CD4-positive, alpha-beta T cell (primary cell): Measurements from ENCODE around the gene NUDT9. TPM values are rescaled to one million over a fixed set of nuclear protein-coding genes. Genes with fewer than 3 reads are reported as not detected.

Experiments used
- ATAC-seq: fragments of 200-7000 bp; cut with Tn5 transposase; one replicate; pipeline ENCODE4 v1.10.0; 2022; ENCODE audit warnings: mild to moderate bottlenecking; ENCODE audit not compliant: poor library complexity
- CTCF ChIA-PET: fragments of 350-600 bp; sonication (Branson Sonifier 250); formaldehyde crosslinking; loops from one replicate; lab custom pipeline; 2021; ENCODE audit warnings: antibody characterized with exemption, inconsistent platforms; lab: Charles Lee
- POLR2A ChIA-PET: fragments of 350-600 bp; sonication (Branson Sonifier 250); formaldehyde crosslinking; loops from one replicate; lab custom pipeline; 2021; ENCODE audit warnings: antibody characterized with exemption, inconsistent platforms; lab: Charles Lee
- DNase-seq, 14 experiments: peaks; one replicate each; pipeline ENCODE4 v3.0.0-alpha.2; 2013 to 2020; ENCODE audit warnings: mixed read lengths in 2 of 14
- H3K27ac ChIP-seq, 2 donors: one replicate each; pipeline versions ENCODE4 v1.5.1 to v1.7.0; 2013; ENCODE audit warnings: low read length in 2 of 2, low read depth in 1 of 2, mild to moderate bottlenecking in 1 of 2
- H3K27me3 ChIP-seq, 2 experiments: 1 replicate in 1 of 2; 2 replicates in 1 of 2; pipeline versions ENCODE4 v1.6.1 to v1.7.0; 2013; ENCODE audit warnings: low read length in 2 of 2, control low read depth in 1 of 2, mild to moderate bottlenecking in 1 of 2, moderate library complexity in 1 of 2; ENCODE audit not compliant: insufficient read depth in 2 of 2, control insufficient read depth in 1 of 2
- H3K36me3 ChIP-seq: one replicate; pipeline ENCODE4 v1.6.1; 2013; ENCODE audit warnings: low read length, control low read depth; ENCODE audit not compliant: insufficient read depth
- H3K4me1 ChIP-seq: one replicate; pipeline ENCODE4 v1.6.1; 2013; ENCODE audit warnings: low read length, control low read depth; ENCODE audit not compliant: insufficient read depth
- H3K4me3 ChIP-seq: one replicate; pipeline ENCODE4 v1.5.1; 2013; ENCODE audit warnings: mild to moderate bottlenecking, low read length, moderate library complexity
- H3K9me3 ChIP-seq, 2 experiments: 1 replicate in 1 of 2; 2 replicates in 1 of 2; pipeline versions ENCODE4 v1.6.1 to v1.7.0; 2013; ENCODE audit warnings: low read length in 2 of 2, mild to moderate bottlenecking in 2 of 2, control low read depth in 1 of 2, moderate library complexity in 1 of 2; ENCODE audit not compliant: control insufficient read depth in 1 of 2, insufficient read depth in 1 of 2
- H3K27ac Mint-ChIP-seq: one replicate; pipeline ENCODE4 v1.8.0; 2020; ENCODE audit warnings: mixed read lengths
- H3K27me3 Mint-ChIP-seq: one replicate; pipeline ENCODE4 v1.8.0; 2021; ENCODE audit warnings: mixed read lengths
- H3K36me3 Mint-ChIP-seq: one replicate; pipeline ENCODE4 v1.8.0; 2021; ENCODE audit warnings: low read depth, mixed read lengths
- H3K4me1 Mint-ChIP-seq: one replicate; pipeline ENCODE4 v1.8.0; 2021; ENCODE audit warnings: low read depth, mixed read lengths
- H3K4me3 Mint-ChIP-seq: one replicate; pipeline ENCODE4 v1.8.0; 2020; ENCODE audit warnings: mild to moderate bottlenecking, mixed read lengths
- H3K9me3 Mint-ChIP-seq: one replicate; pipeline ENCODE4 v1.8.0; 2020; ENCODE audit warnings: mixed read lengths
- intact Hi-C, 2 experiments: fragments of 100-400 bp; cut with DNase I in 1 of 2; cut with micrococcal nuclease in 1 of 2; formaldehyde crosslinking; loops; one replicate each; pipeline versions ENCODE4 v1.15.1 to v1.9.0; 2023 to 2025; cut with DNase I, micrococcal nuclease
- polyA plus RNA-seq, 2 donors: library from polyadenylated mRNA; unstranded; fragments of 120-200 nt; gene quantifications; one replicate each; pipeline ENCODE4 v1.2.1, GENCODE V29; 2013
- total RNA-seq, 174 experiments: library from RNA in 2 of 174; stranded (reverse) in 2 of 174; gene quantifications; one replicate each; pipeline ENCODE4 v1.2.3 and lab custom pipeline; 2021 to 2026
- TF ChIP-seq, protein P1 (sequence below): fragments of 200-600 bp; IDR thresholded peaks from one replicate; pipeline ENCODE4 v1.8.0; 2022; ENCODE audit warnings: antibody characterized with exemption, mild to moderate bottlenecking

The NUDT9 gene
- total RNA-seq (1 to 10 TPM; 4.4 to 4.8 TPM), total RNA-seq (lab: John Stamatoyannopoulos, UW) (8.0 to 27.8 (median 15.9) reads per million in 172 experiments)
- polyA plus RNA-seq (2013, experiment 1 of 2), result 19.5 TPM
- 19.6 TPM for polyA plus RNA-seq (2013, experiment 2 of 2)

DNA sequence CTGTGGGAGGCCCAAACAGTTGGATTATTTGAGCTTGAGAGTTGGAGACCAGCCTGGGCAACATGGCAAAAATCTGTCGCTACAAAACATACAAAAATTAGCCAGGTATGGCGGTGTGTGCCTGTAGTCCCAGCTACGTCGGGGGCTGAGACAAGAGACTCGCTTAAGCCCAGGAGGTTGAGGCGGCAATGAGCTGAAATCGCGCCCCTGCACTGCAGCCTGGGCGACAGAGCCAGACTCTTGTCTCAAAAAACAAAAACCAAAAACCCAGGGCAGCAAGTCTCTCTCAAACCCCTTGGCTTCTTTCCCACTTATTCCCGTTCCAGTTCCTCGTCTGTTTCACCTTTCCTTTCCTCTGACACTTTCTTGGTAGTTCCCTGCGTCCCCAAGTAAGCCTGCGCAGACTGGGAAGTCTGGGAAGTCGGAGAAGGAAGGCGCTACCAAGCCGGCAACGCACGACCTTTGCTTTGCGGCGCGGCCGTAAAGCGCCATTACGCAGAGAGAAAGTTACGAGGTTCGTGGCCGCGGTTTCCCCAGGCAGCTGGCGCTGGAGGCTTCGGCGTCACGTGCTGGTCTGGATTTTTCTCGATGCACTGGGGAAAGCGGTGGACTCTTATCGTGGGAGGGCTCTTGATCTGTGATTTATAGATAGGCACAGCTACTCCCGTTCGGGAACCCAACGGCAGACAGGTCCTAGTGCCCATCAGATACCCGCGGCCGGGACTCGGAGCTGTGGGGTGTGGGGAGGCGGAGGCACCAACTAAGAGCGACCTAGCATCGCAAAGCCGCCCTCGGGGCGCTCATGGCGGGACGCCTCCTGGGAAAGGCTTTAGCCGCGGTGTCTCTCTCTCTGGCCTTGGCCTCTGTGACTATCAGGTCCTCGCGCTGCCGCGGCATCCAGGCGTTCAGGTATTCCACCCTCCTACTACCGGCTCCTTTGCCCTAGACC lies at the start of gene NUDT9:
Gene NUDT9 (plus strand): TSS at position 470 of the 949 bp plus-strand sequence. CDS start 333 bp downstream, at position 803.
- Histone ChIP-seq H3K27ac (peak within 1 kb of the TSS; percentile 76 to 87), H3K4me1 (peaks cover 31% of the 10 kb centered on the region), H3K27me3 (no peaks in the 10 kb centered on the region), H3K36me3 (no peaks in the 10 kb centered on the region), H3K4me3 (peak within 1 kb of the TSS; percentile 77), H3K9me3 (no peaks in the 10 kb centered on the region)
- peaks cover 52% of the 10 kb centered on the region for H3K4me1 Mint-ChIP-seq
- H3K4me3 Mint-ChIP-seq, result peak within 1 kb of the TSS; percentile 95
- H3K9me3 Mint-ChIP-seq, result no peaks in the 10 kb centered on the region
- DNase-seq, result peak; percentile 66 to 93 (median 80)
- intact Hi-C loops, result loop anchor here (1.0 to 10.0 kb wide), 3 partner anchors 31 to 418 kb away; partner anchors contain the start of gene HSD17B11 (in 1 of the 2)
- TF ChIP-seq, protein P1, sequence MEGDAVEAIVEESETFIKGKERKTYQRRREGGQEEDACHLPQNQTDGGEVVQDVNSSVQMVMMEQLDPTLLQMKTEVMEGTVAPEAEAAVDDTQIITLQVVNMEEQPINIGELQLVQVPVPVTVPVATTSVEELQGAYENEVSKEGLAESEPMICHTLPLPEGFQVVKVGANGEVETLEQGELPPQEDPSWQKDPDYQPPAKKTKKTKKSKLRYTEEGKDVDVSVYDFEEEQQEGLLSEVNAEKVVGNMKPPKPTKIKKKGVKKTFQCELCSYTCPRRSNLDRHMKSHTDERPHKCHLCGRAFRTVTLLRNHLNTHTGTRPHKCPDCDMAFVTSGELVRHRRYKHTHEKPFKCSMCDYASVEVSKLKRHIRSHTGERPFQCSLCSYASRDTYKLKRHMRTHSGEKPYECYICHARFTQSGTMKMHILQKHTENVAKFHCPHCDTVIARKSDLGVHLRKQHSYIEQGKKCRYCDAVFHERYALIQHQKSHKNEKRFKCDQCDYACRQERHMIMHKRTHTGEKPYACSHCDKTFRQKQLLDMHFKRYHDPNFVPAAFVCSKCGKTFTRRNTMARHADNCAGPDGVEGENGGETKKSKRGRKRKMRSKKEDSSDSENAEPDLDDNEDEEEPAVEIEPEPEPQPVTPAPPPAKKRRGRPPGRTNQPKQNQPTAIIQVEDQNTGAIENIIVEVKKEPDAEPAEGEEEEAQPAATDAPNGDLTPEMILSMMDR, result peak; percentile 18
- peaks cover 14% of the 10 kb centered on the region for H3K36me3 Mint-ChIP-seq
- ATAC-seq, result peak; percentile 80
- CTCF ChIA-PET, result interaction anchor here (1.0 to 3.4 kb wide), 3 partner anchors 28 to 46 kb away, joined by 4 to 15 read pairs (median 11); partner anchors contain the start of gene HSD17B11
- H3K27ac Mint-ChIP-seq, result peak within 1 kb of the TSS; percentile 97
- H3K27me3 Mint-ChIP-seq, result no peaks in the 10 kb centered on the region
- POLR2A ChIA-PET, result interaction anchor here (0.8 to 4.4 kb wide), 13 partner anchors 11 to 861 kb away, joined by 3 to 65 read pairs (median 4); partner anchors contain the start of genes HSD17B11 and KLHL8

DNA sequence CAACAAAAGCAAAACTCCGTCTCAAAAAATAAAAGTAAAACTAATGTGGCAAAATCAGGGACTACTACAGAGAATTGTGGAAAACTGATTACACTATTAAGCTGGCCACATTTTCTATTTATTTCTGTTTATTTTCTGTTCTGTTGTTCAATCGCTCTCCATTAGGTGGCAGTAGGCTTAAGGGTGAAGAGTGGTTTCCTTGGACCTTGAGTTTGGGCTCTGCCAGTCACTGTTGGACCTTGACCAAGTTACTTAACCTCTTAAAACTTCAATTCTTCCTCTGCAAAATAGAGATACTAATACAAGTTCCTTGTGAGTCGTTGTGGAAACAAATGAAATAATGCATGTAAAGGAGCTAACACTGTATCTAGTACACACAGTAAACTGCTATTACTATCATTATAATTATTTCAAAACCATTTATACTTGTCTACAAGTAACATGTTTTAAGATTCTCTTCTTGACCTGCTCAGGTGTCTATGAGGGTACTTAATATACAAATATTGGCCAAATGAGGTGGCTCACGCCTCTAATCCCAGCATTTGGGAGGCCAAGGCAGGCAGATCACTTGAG lies 46.6 kb upstream of the NUDT9 start:
- Histone ChIP-seq H3K27me3 (no peaks in the 10 kb centered on the region), H3K4me3 (no peak overlapping the region), H3K27ac (no peak overlapping the region), H3K4me1 (no peaks in the 10 kb centered on the region), H3K36me3 (peaks cover 43% of the 10 kb centered on the region), H3K9me3 (no peaks in the 10 kb centered on the region)
- CTCF ChIA-PET, result interaction anchor here (0.6 to 2.7 kb wide), 19 partner anchors 9 to 101 kb away, joined by 3 to 44 read pairs (median 5); partner anchors contain the start of genes HSD17B11 and NUDT9
- no peak overlapping the region for H3K4me3 Mint-ChIP-seq
- peaks cover 6% of the 10 kb centered on the region for H3K4me1 Mint-ChIP-seq
- no peak overlapping the region for H3K27ac Mint-ChIP-seq
- TF ChIP-seq, protein P1, result no peak
- intact Hi-C loops, result no loop called here
- ATAC-seq (no peak), DNase-seq (peak in 4 of 14 experiments; percentile 11 to 63 (median 50))
- H3K9me3 Mint-ChIP-seq, result no peaks in the 10 kb centered on the region
- H3K27me3 Mint-ChIP-seq, result no peaks in the 10 kb centered on the region
- H3K36me3 Mint-ChIP-seq, result peaks cover 62% of the 10 kb centered on the region
- POLR2A ChIA-PET, result interaction anchor here (0.6 kb wide), 1 partner anchor 165 kb away, joined by 3 read pairs; no protein-coding TSS in a partner anchor

DNA sequence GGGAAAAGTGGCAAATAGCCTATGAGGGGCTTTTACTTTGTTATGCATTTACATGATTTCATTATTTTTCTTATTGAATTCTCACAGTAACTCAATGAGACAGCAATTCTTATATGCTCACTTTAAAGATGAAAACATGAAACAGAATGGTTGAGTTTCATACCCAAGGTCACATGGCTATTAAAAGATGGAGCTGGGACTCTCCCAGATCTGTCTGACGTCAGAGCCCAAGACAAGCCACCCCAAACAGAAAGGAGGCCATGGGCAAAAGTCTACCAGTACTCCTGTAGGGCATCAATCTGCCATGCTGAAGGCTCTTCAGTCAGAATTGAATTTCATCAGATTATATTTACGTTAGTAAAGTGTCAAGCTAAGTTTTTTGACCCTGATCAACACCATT lies 44.6 kb upstream of the NUDT9 start:
- no peak overlapping the region for H3K27ac Mint-ChIP-seq
- TF ChIP-seq, protein P1, result no peak
- no peak overlapping the region for H3K27ac ChIP-seq
- H3K4me1 ChIP-seq, result no peaks in the 10 kb centered on the region
- no peak overlapping the region for H3K4me3 ChIP-seq
- H3K36me3 ChIP-seq, result peaks cover 38% of the 10 kb centered on the region
- H3K4me3 Mint-ChIP-seq, result no peak overlapping the region
- H3K27me3 Mint-ChIP-seq, result no peaks in the 10 kb centered on the region
- H3K4me1 Mint-ChIP-seq, result peaks cover 2% of the 10 kb centered on the region
- H3K27me3 ChIP-seq, result no peaks in the 10 kb centered on the region
- H3K36me3 Mint-ChIP-seq, result peaks cover 65% of the 10 kb centered on the region
- ChIA-PET POLR2A (interaction anchor here (1.3 kb wide), 1 partner anchor 13 kb away, joined by 4 read pairs; the partner anchor contains the start of gene HSD17B11), CTCF (interaction anchor here (2.7 kb wide), 1 partner anchor 14 kb away, joined by 20 read pairs; the partner anchor contains the start of gene HSD17B11)
- H3K9me3 ChIP-seq, result no peaks in the 10 kb centered on the region
- ATAC-seq, result no peak
- intact Hi-C loops, result no loop called here
- H3K9me3 Mint-ChIP-seq, result no peaks in the 10 kb centered on the region
- peak in 2 of 14 experiments; percentile 36 to 55 for DNase-seq
